ENCODE results near the gene CBLIF. TPM values are rescaled to one million over a fixed set of nuclear protein-coding genes. Genes with fewer than 3 reads are reported as not detected.

CBLIF gene
- total RNA-seq, 4 donors from 2014 or later = not detected

DNA sequence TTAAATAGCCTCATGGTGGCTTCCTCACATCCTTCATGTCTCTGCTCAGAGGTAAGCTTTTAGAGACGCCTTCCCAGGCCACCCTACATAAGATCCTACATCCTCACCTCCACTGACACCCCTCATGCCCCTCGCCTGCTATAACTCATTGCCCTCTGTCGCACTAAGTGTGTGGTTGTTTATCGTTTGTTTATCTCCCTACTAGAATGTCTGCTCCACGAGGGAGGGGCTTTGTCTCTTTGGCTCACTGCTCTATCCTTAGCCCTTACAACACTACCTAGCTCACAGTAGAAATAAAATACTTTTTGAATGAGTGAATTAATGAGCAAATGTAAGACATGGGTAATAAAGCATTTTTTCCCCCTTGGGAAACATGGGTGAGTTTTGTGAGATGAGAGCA is 1.3 kb upstream of the CBLIF start:
- Histone ChIP-seq H3K27ac (replicated peaks in 1 of 4) (no peak overlapping the region), H3K36me3 (no peaks in the 10 kb centered on the region), H3K9me3 (no peaks in the 10 kb centered on the region), H3K27me3 (no peaks in the 10 kb centered on the region), H3K4me1 (no peaks in the 10 kb centered on the region), H3K4me3 (no peak overlapping the region)
- TF ChIP-seq EP300 (IDR thresholded peaks at IDR 0.05) (no peak), POLR2AphosphoS5 (IDR thresholded peaks at IDR 0.05) (no peak)
- intact Hi-C loops (cut with DNase I) = no loop called here
- 77% methylated on average over 5 of the region's 5 CpGs for WGBS
- no peak for DNase-seq (ENCODE audit: extremely low spot score)

GRCh38 chr11:59842316-59842715 is 3.0 kb downstream of the CBLIF start:
- intact Hi-C loops (cut with DNase I) = no loop called here
- WGBS = 86% methylated on average over 12 of the region's 12 CpGs
- Histone ChIP-seq H3K9me3 (no peaks in the 10 kb centered on the region), H3K27ac (replicated peaks in 1 of 4) (no peak overlapping the region), H3K4me3 (no peak overlapping the region), H3K36me3 (no peaks in the 10 kb centered on the region), H3K4me1 (peaks cover 0 to 10% (median 6%) of the 10 kb centered on the region in 4 donors), H3K27me3 (no peaks in the 10 kb centered on the region)
- TF ChIP-seq, protein P1, sequence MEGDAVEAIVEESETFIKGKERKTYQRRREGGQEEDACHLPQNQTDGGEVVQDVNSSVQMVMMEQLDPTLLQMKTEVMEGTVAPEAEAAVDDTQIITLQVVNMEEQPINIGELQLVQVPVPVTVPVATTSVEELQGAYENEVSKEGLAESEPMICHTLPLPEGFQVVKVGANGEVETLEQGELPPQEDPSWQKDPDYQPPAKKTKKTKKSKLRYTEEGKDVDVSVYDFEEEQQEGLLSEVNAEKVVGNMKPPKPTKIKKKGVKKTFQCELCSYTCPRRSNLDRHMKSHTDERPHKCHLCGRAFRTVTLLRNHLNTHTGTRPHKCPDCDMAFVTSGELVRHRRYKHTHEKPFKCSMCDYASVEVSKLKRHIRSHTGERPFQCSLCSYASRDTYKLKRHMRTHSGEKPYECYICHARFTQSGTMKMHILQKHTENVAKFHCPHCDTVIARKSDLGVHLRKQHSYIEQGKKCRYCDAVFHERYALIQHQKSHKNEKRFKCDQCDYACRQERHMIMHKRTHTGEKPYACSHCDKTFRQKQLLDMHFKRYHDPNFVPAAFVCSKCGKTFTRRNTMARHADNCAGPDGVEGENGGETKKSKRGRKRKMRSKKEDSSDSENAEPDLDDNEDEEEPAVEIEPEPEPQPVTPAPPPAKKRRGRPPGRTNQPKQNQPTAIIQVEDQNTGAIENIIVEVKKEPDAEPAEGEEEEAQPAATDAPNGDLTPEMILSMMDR (IDR thresholded peaks at IDR 0.05) = no peak
- no peak for TF ChIP-seq EP300 (IDR thresholded peaks at IDR 0.05)
- no peak for TF ChIP-seq POLR2A (IDR thresholded peaks at IDR 0.05; ENCODE audit: low read depth)
- TF ChIP-seq POLR2AphosphoS5 (IDR thresholded peaks at IDR 0.05) = no peak
- DNase-seq (ENCODE audit: extremely low spot score) = no peak

GRCh38 chr11:59841514-59841913 is 3.8 kb downstream of the CBLIF start:
- TF ChIP-seq, protein P1 (IDR thresholded peaks at IDR 0.05) = no peak
- TF ChIP-seq EP300 (IDR thresholded peaks at IDR 0.05) = no peak
- TF ChIP-seq POLR2AphosphoS5 (IDR thresholded peaks at IDR 0.05) = no peak
- 90% methylated on average over 2 of the region's 2 CpGs for WGBS
- no peak for DNase-seq (ENCODE audit: extremely low spot score)
- no peak overlapping the region for H3K27ac ChIP-seq (replicated peaks in 1 of 4)
- no peak overlapping the region for H3K4me3 ChIP-seq
- H3K4me1 ChIP-seq = peaks cover 0 to 10% (median 6%) of the 10 kb centered on the region in 4 donors
- intact Hi-C loops (cut with DNase I) = no loop called here
- H3K27me3 ChIP-seq = no peaks in the 10 kb centered on the region
- H3K36me3 ChIP-seq = no peaks in the 10 kb centered on the region
- no peaks in the 10 kb centered on the region for H3K9me3 ChIP-seq

GRCh38 chr11:59839615-59840014 is 5.7 kb downstream of the CBLIF start:
- DNase-seq (ENCODE audit: extremely low spot score) = no peak
- H3K4me1 ChIP-seq = peaks cover 0 to 10% (median 6%) of the 10 kb centered on the region in 4 donors
- no peaks in the 10 kb centered on the region for H3K27me3 ChIP-seq
- H3K4me3 ChIP-seq = no peak overlapping the region
- H3K36me3 ChIP-seq = no peaks in the 10 kb centered on the region
- no peaks in the 10 kb centered on the region for H3K9me3 ChIP-seq
- intact Hi-C loops (cut with DNase I) = no loop called here
- TF ChIP-seq, protein P1 (IDR thresholded peaks at IDR 0.05) = no peak
- TF ChIP-seq POLR2A (IDR thresholded peaks at IDR 0.05; ENCODE audit: low read depth) (no peak), POLR2AphosphoS5 (IDR thresholded peaks at IDR 0.05) (no peak), EP300 (IDR thresholded peaks at IDR 0.05) (no peak)
- H3K27ac ChIP-seq (replicated peaks in 1 of 4) = no peak overlapping the region

- no peaks in the 10 kb centered on the region for H3K9me3 ChIP-seq
- DNase-seq (ENCODE audit: extremely low spot score) = no peak
- H3K4me1 ChIP-seq = no peaks in the 10 kb centered on the region
- no peak overlapping the region for H3K27ac ChIP-seq (replicated peaks in 1 of 4)
- intact Hi-C loops (cut with DNase I) = no loop called here
- H3K27me3 ChIP-seq = no peaks in the 10 kb centered on the region
- WGBS = 68% methylated on average over 2 of the region's 2 CpGs
- TF ChIP-seq POLR2A (IDR thresholded peaks at IDR 0.05; ENCODE audit: low read depth) (no peak), POLR2AphosphoS5 (IDR thresholded peaks at IDR 0.05) (no peak), EP300 (IDR thresholded peaks at IDR 0.05) (no peak)
- TF ChIP-seq, protein P1 (IDR thresholded peaks at IDR 0.05) = no peak
- H3K36me3 ChIP-seq = no peaks in the 10 kb centered on the region
- no peak overlapping the region for H3K4me3 ChIP-seq
Measured at GRCh38 chr11:59833602-59834001, 11.7 kb downstream of the CBLIF start.

Measured in esophagus muscularis mucosa (tissue), 4 donors.